HG03280 (cell line): ENCODE results near the gene RAB30.
"Not testable (repeated sequence)": the region's sequence is repeated elsewhere in the genome, so short reads cannot be mapped to it uniquely, and the experiment has no call there.

ENCODE experiments used
- ATAC-seq: cut with Tn5 transposase; IDR thresholded peaks from one replicate; pipeline ENCODE4 v1.9.1; 2021; ENCODE audit warnings: mild to moderate bottlenecking, moderate library complexity; ENCODE audit not compliant: unreplicated experiment

RAB30 gene

GRCh38 chr11:82988936-82989627 lies 82.6 kb downstream of the RAB30 start:
- ATAC-seq, result no peak

GRCh38 chr11:82987997-82988396 lies 83.7 kb downstream of the RAB30 start:
- no peak for ATAC-seq

GRCh38 chr11:82986446-82986845 lies 85.3 kb downstream of the RAB30 start:
- no peak for ATAC-seq

- no peak for ATAC-seq
Observed at GRCh38 chr11:82981852-82982251, 89.8 kb downstream of the RAB30 start.

- ATAC-seq, result no peak
Observed at GRCh38 chr11:82980947-82981346, 90.8 kb downstream of the RAB30 start.

- ATAC-seq, result no peak
Observed at GRCh38 chr11:82980292-82980691, 91.4 kb downstream of the RAB30 start.

GRCh38 chr11:82979824-82980223 lies 91.9 kb downstream of the RAB30 start:
- no peak for ATAC-seq

GRCh38 chr11:82978422-82979099 lies 93.1 kb downstream of the RAB30 start:
- no peak for ATAC-seq

GRCh38 chr11:82976786-82977185 lies 94.9 kb downstream of the RAB30 start:
- no peak for ATAC-seq

- ATAC-seq, result no peak
Observed at GRCh38 chr11:82975882-82976281, 95.8 kb downstream of the RAB30 start.

GRCh38 chr11:82974851-82975250 lies 96.8 kb downstream of the RAB30 start:
- ATAC-seq, result no peak

- no peak for ATAC-seq
Observed at GRCh38 chr11:82974135-82974534, 97.6 kb downstream of the RAB30 start.

GRCh38 chr11:82972103-82972502 lies 99.6 kb downstream of the RAB30 start:
- no peak for ATAC-seq

GRCh38 chr11:82971519-82971946 lies 100.2 kb downstream of the RAB30 start:
- peak; percentile 37 for ATAC-seq

- ATAC-seq, result not testable (repeated sequence)
Observed at GRCh38 chr11:82970507-82971083, 101.1 kb downstream of the RAB30 start.

GRCh38 chr11:82969811-82970210 lies 101.9 kb downstream of the RAB30 start:
- ATAC-seq, result peak; percentile 98

- no peak for ATAC-seq
Observed at GRCh38 chr11:82967381-82967780, 104.3 kb downstream of the RAB30 start.

GRCh38 chr11:82962021-82962420 lies 109.7 kb downstream of the RAB30 start:
- ATAC-seq, result not testable (repeated sequence)

- ATAC-seq, result peak; percentile 10
Observed at GRCh38 chr11:82960779-82961143, 110.9 kb downstream of the RAB30 start.

GRCh38 chr11:82959987-82960778 lies 111.5 kb downstream of the RAB30 start:
- peak; percentile 88 for ATAC-seq

GRCh38 chr11:82955736-82956453 lies 115.8 kb downstream of the RAB30 start:
- ATAC-seq, result not testable (repeated sequence)
